RWPE1 (cell line): ENCODE measurements around the gene EIF3M.
A peak's percentile ranks its signal among the peaks of the same experiment; 100 is the strongest.
"Not testable (repeated sequence)": the region's sequence is repeated elsewhere in the genome, so short reads cannot be mapped to it uniquely, and the experiment has no call there.

Experiments
- CTCF ChIA-PET: fragments of 350-600 bp; sonication (Branson Sonifier 250); formaldehyde crosslinking; extraction: SDS; loops from one replicate; lab custom pipeline; 2021; lab: Yijun Ruan, JAX
- POLR2A ChIA-PET: fragments of 400-600 bp; formaldehyde crosslinking; extraction: SDS; loops from one replicate; lab custom pipeline; 2020; ENCODE audit warnings: antibody characterized with exemption; ENCODE audit not compliant: low non-redundant PET; lab: Yijun Ruan, JAX
- DNase-seq: peaks from one replicate; pipeline ENCODE4 v3.0.0; 2012; ENCODE audit warnings: low spot score
- H3K27ac ChIP-seq: fragments of 450-650 bp; 2 replicates; pipeline ENCODE4 v1.5.1; 2017
- CTCF ChIP-seq: fragments of 450-650 bp; conservative IDR thresholded peaks from 2 replicates; pipeline ENCODE4 v1.5.1; 2017; ENCODE audit warnings: low read depth, mild to moderate bottlenecking

Gene EIF3M

GRCh38 chr11:32584921-32585320, 1.3 kb downstream of the EIF3M start:
- DNase-seq = peak; percentile 5
- TF ChIP-seq CTCF = no peak
- POLR2A ChIA-PET = no interaction called here
- no peak overlapping the region for H3K27ac ChIP-seq
- CTCF ChIA-PET = interaction anchor here (0.9 kb wide), 1 partner anchor 199 kb away, joined by 3 read pairs; no protein-coding TSS in a partner anchor

- DNase-seq = peak; percentile 30
- no peak for TF ChIP-seq CTCF
- no peak overlapping the region for H3K27ac ChIP-seq
- ChIA-PET POLR2A (no interaction called here), CTCF (interaction anchor here (0.6 kb wide), 1 partner anchor 943 kb away, joined by 3 read pairs; no protein-coding TSS in a partner anchor)
Measured at GRCh38 chr11:32586576-32587190, 3.1 kb downstream of the EIF3M start.

GRCh38 chr11:32594272-32594671, 10.6 kb downstream of the EIF3M start:
- ChIA-PET POLR2A (no interaction called here), CTCF (no interaction called here)
- TF ChIP-seq CTCF = no peak
- no peak overlapping the region for H3K27ac ChIP-seq
- DNase-seq = no peak

GRCh38 chr11:32596114-32596513, 12.5 kb downstream of the EIF3M start:
- CTCF ChIA-PET, DNase-seq, POLR2A ChIA-PET, H3K27ac ChIP-seq: not testable (repeated sequence)

- CTCF ChIA-PET = no interaction called here
- POLR2A ChIA-PET = no interaction called here
- no peak overlapping the region for H3K27ac ChIP-seq
- no peak for DNase-seq
- no peak for TF ChIP-seq CTCF
Measured at GRCh38 chr11:32597921-32598320, 14.3 kb downstream of the EIF3M start.

- CTCF ChIA-PET = no interaction called here
- no peak for DNase-seq
- POLR2A ChIA-PET = no interaction called here
- no peak for TF ChIP-seq CTCF
- H3K27ac ChIP-seq = no peak overlapping the region
Measured at GRCh38 chr11:32602657-32603415, 19.2 kb downstream of the EIF3M start.

GRCh38 chr11:32606220-32606619, 22.6 kb downstream of the EIF3M start:
- H3K27ac ChIP-seq = no peak overlapping the region
- TF ChIP-seq CTCF = no peak
- no peak for DNase-seq
- CTCF ChIA-PET = no interaction called here
- POLR2A ChIA-PET = no interaction called here

- CTCF ChIA-PET, DNase-seq, H3K27ac ChIP-seq, POLR2A ChIA-PET: not testable (repeated sequence)
Measured at GRCh38 chr11:32608826-32609225, 25.2 kb downstream of the EIF3M start.
